ENCODE measurements around the gene CDCA4. TPM values are rescaled to one million over a fixed set of nuclear protein-coding genes. Genes with fewer than 3 reads are reported as not detected.

The CDCA4 gene
- total RNA-seq, 6 experiments from 2014 or later = 11.6 to 20.3 (median 18.4) TPM

- DNase-seq = no peak
- Mint-ChIP-seq H3K36me3 (ENCODE audit: low read depth) (peaks cover 18% of the 10 kb centered on the region; the same call in 1 of the 2 replicates), H3K4me3 (no peak overlapping the region), H3K27me3 (ENCODE audit: insufficient read depth) (peaks cover under 1% of the 10 kb centered on the region), H3K27ac (0 out of 2 replicates have a peak overlapping the region, but pooled peaks have one; percentile 45), H3K4me1 (ENCODE audit: low read depth) (peaks cover 34% of the 10 kb centered on the region), H3K9me3 (no peaks in the 10 kb centered on the region)
- TF ChIP-seq CTCF (IDR thresholded peaks at IDR 0.05) = no peak
These were observed 9.4 kb downstream of the CDCA4 start for GRCh38 chr14:105011312-105011990.

- no peak overlapping the region for H3K4me3 Mint-ChIP-seq
- DNase-seq = no peak
- no peaks in the 10 kb centered on the region; the same call in 1 of the 2 replicates for H3K27me3 Mint-ChIP-seq (ENCODE audit: insufficient read depth)
- H3K4me1 Mint-ChIP-seq (ENCODE audit: low read depth) = peaks cover 28% of the 10 kb centered on the region
- no peaks in the 10 kb centered on the region for H3K9me3 Mint-ChIP-seq
- TF ChIP-seq CTCF (IDR thresholded peaks at IDR 0.05) = no peak
- H3K36me3 Mint-ChIP-seq (ENCODE audit: low read depth) = peaks cover 13% of the 10 kb centered on the region; the same call in 1 of the 2 replicates
- H3K27ac Mint-ChIP-seq = no peak overlapping the region
These were observed 10.0 kb downstream of the CDCA4 start for GRCh38 chr14:105010891-105011291.

DNA sequence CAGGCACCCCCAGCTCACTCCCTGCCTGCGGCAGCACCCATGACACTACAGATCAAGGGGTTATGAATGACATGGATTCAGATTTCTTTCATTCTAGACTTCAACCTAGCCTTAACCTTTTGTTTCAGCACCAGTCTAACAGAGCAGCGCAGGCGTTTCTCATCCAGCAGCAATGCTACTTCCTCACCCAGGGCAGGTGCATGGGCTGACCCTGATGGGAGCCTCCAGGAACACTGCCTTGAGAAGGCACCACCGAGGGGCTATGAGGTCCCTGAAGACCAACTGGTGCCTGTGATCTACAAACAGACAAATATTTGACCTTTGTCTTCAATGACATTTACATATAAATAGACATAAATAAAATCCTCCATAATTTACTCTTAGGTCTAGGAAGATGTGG, 10.8 kb downstream of the CDCA4 start:
- no peak for TF ChIP-seq CTCF (IDR thresholded peaks at IDR 0.05)

DNA sequence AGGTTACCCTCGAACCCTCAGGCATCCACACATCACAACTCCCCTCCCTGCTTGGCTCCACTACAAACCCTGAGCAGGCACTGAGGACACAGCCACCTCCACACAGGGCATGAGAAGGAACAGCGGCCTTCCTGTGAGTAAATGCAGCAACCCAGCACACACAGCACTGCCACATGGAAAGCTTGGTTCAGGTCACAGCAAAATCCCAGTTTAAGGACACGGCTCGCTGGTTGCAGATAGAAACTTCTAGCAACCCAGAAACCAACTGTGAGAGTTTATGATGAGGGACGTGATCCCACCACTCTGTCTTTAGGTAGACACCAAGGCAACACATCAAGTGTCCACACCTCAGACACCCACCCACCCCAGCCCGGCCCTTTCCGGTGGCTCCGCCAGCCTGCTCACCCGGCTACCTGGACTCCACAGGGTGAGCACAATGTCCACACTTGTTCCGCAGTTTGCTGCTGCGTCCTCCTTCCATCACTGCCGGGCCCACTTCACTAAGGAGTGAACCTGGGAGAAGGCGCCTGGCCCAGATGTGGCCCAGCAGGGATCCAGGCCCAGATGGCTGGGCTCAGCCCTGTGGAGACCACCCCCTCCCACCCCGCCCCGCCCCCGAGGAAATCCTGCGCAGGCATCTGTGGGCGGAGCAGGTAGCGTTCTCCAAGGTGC, 13.2 kb downstream of the CDCA4 start:
- TF ChIP-seq CTCF (IDR thresholded peaks at IDR 0.05) = no peak
- Mint-ChIP-seq H3K27ac (no peak overlapping the region), H3K4me3 (no peak overlapping the region), H3K4me1 (ENCODE audit: low read depth) (no peaks in the 10 kb centered on the region), H3K9me3 (no peaks in the 10 kb centered on the region), H3K27me3 (ENCODE audit: insufficient read depth) (no peaks in the 10 kb centered on the region; the same call in 1 of the 2 replicates), H3K36me3 (ENCODE audit: low read depth) (peaks cover 13% of the 10 kb centered on the region; the same call in 1 of the 2 replicates)
- no peak for DNase-seq

More for the DNA sequence above, 10.8 kb downstream of the CDCA4 start:
- DNase-seq = no peak
- Mint-ChIP-seq H3K36me3 (ENCODE audit: low read depth) (peaks cover 13% of the 10 kb centered on the region; the same call in 1 of the 2 replicates), H3K27me3 (ENCODE audit: insufficient read depth) (no peaks in the 10 kb centered on the region; the same call in 1 of the 2 replicates), H3K4me1 (ENCODE audit: low read depth) (peaks cover 23% of the 10 kb centered on the region), H3K27ac (no peak overlapping the region), H3K9me3 (no peaks in the 10 kb centered on the region), H3K4me3 (no peak overlapping the region)

GRCh38 chr14:105006831-105007592, 13.9 kb downstream of the CDCA4 start:
- DNase-seq = no peak
- TF ChIP-seq CTCF (IDR thresholded peaks at IDR 0.05) = no peak
- H3K27ac Mint-ChIP-seq = no peak overlapping the region
- H3K9me3 Mint-ChIP-seq = no peaks in the 10 kb centered on the region
- no peaks in the 10 kb centered on the region; the same call in 1 of the 2 replicates for H3K27me3 Mint-ChIP-seq (ENCODE audit: insufficient read depth)
- H3K4me1 Mint-ChIP-seq (ENCODE audit: low read depth) = no peaks in the 10 kb centered on the region
- H3K36me3 Mint-ChIP-seq (ENCODE audit: low read depth) = peaks cover 10% of the 10 kb centered on the region; the same call in 1 of the 2 replicates
- H3K4me3 Mint-ChIP-seq = no peak overlapping the region
